Neuronal stem cell (in vitro differentiated cells): ENCODE results near the gene CD80.

Experiments
- DNase-seq: peaks from one replicate; pipeline ENCODE4 v3.0.0-alpha.2; 2013; ENCODE audit warnings: low spot score
- H2AFZ ChIP-seq: one replicate; pipeline ENCODE4 v1.6.1; 2013; ENCODE audit warnings: mild to moderate bottlenecking, low read length, inconsistent platforms
- H2AK5ac ChIP-seq: 2 replicates; pipeline ENCODE4 v1.6.1; 2013; ENCODE audit warnings: low read depth, mild to moderate bottlenecking, inconsistent platforms, low read length, moderate library complexity, mixed read lengths
- H2BK120ac ChIP-seq: 2 replicates; pipeline ENCODE4 v1.6.1; 2013; ENCODE audit warnings: low read depth, mild to moderate bottlenecking, inconsistent platforms, low read length, moderate library complexity, mixed read lengths
- H2BK12ac ChIP-seq: one replicate; pipeline ENCODE4 v1.6.1; 2013; ENCODE audit warnings: low read length, inconsistent platforms
- H2BK15ac ChIP-seq: 2 replicates; pipeline ENCODE4 v1.6.1; 2013; ENCODE audit warnings: mild to moderate bottlenecking, low read length, inconsistent platforms, mixed read lengths
- H2BK5ac ChIP-seq: one replicate; pipeline ENCODE4 v1.6.1; 2013; ENCODE audit warnings: inconsistent platforms, mild to moderate bottlenecking, low read length, moderate library complexity
- H3K14ac ChIP-seq: one replicate; pipeline ENCODE4 v1.6.1; 2013; ENCODE audit warnings: low read length, inconsistent platforms
- H3K18ac ChIP-seq: 2 replicates; pipeline ENCODE4 v1.6.1; 2013; ENCODE audit warnings: low read length, inconsistent platforms
- H3K23ac ChIP-seq: 2 replicates; pipeline ENCODE4 v1.6.1; 2013; ENCODE audit warnings: low read depth, mild to moderate bottlenecking, mixed read lengths, low read length, inconsistent platforms; ENCODE audit not compliant: poor library complexity
- H3K27ac ChIP-seq: replicated peaks from 3 replicates; pipeline ENCODE4 v1.5.1; 2013; ENCODE audit warnings: low read length, inconsistent platforms
- H3K27me3 ChIP-seq, 3 experiments: 2 replicates each; pipeline ENCODE4 v1.6.1; 2013; ENCODE audit warnings: low read length in 3 of 3, mild to moderate bottlenecking in 2 of 3, inconsistent platforms in 1 of 3, low read depth in 1 of 3, mixed read lengths in 1 of 3, moderate library complexity in 1 of 3; ENCODE audit not compliant: control insufficient read depth in 3 of 3, insufficient read depth in 3 of 3
- H3K36me3 ChIP-seq, 2 donors: replicated peaks in 1 of 2; 2 replicates each; pipeline ENCODE4 v1.6.1; 2013; ENCODE audit warnings: low read length in 2 of 2; ENCODE audit not compliant: control insufficient read depth in 2 of 2, insufficient read depth in 2 of 2
- H3K4ac ChIP-seq: 2 replicates; pipeline ENCODE4 v1.6.1; 2013; ENCODE audit warnings: inconsistent platforms, mild to moderate bottlenecking, low read length, moderate library complexity
- H3K4me1 ChIP-seq, 2 donors: 1 replicate in 1 of 2; 2 replicates in 1 of 2; pipeline ENCODE4 v1.6.1; 2013; ENCODE audit warnings: low read length in 2 of 2, low read depth in 1 of 2; ENCODE audit not compliant: control insufficient read depth in 2 of 2, insufficient read depth in 1 of 2
- H3K4me2 ChIP-seq: one replicate; pipeline ENCODE4 v1.6.1; 2013; ENCODE audit warnings: mild to moderate bottlenecking, low read length, inconsistent platforms; ENCODE audit not compliant: insufficient read depth, poor library complexity, severe bottlenecking
- H3K4me3 ChIP-seq, 2 donors: 2 replicates each; pipeline ENCODE4 v1.5.1; 2013; ENCODE audit warnings: low read length in 2 of 2, mild to moderate bottlenecking in 2 of 2, inconsistent platforms in 1 of 2, moderate library complexity in 1 of 2
- H3K79me1 ChIP-seq: one replicate; pipeline ENCODE4 v1.6.1; 2013; ENCODE audit warnings: low read depth, mild to moderate bottlenecking, inconsistent platforms, low read length, moderate library complexity
- H3K9ac ChIP-seq: one replicate; pipeline ENCODE4 v1.6.1; 2013; ENCODE audit warnings: mild to moderate bottlenecking, low read depth, low read length, inconsistent platforms; ENCODE audit not compliant: poor library complexity
- H3K9me3 ChIP-seq, 2 donors: replicated peaks in 1 of 2; 2 replicates each; pipeline versions ENCODE3 to v1.6.1; 2013; ENCODE audit warnings: low read length in 2 of 2, mild to moderate bottlenecking in 2 of 2, inconsistent platforms in 1 of 2, low read depth in 1 of 2, mixed read lengths in 1 of 2, moderate library complexity in 1 of 2; ENCODE audit not compliant: control insufficient read depth in 2 of 2, insufficient read depth in 1 of 2
- H4K8ac ChIP-seq: one replicate; pipeline ENCODE4 v1.6.1; 2013; ENCODE audit warnings: low read depth, mild to moderate bottlenecking, inconsistent platforms, low read length, moderate library complexity
- H4K91ac ChIP-seq: one replicate; pipeline ENCODE4 v1.6.1; 2013; ENCODE audit warnings: low read length, low read depth, mild to moderate bottlenecking, inconsistent platforms; ENCODE audit not compliant: poor library complexity
- WGBS, 2 donors: extraction: QIAGEN DNeasy Blood & Tissue Kit; methylation state at CpG; one replicate each; pipeline ENCODE4 v1.1.7; 2013; ENCODE audit warnings: missing lambda C conversion rate in 2 of 2, mixed read lengths in 1 of 2; ENCODE audit not compliant: insufficient read length in 2 of 2, insufficient replicate concordance in 1 of 2; ENCODE audit errors: extremely low coverage in 2 of 2; 5-methylcytosine and 5-hydroxymethylcytosine counted together

CD80 gene

DNA sequence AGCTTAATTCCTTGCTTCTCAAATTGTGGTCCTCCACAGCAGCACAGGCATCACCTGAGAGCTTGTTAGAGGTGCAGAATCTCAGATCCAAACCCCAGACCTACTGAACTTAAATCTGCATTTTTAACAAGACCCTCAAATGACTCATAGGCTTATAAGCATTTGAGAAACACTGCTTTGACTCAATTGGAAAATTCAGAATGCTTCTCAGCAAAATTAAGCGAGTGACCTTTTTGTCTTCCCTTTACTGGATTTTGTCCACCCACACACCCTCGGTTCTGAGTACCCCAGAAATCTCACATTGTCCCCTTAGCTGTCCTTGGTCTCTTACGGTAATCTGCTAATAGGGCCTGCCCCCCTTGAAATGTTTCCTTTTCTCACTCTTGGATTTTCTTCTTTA lies 17.9 kb downstream of the CD80 start:
- H2AFZ ChIP-seq, result no peak overlapping the region
- WGBS, 2 donors, result no CpG with 5 or more reads among the region's 3 CpGs
- H2AK5ac ChIP-seq, result no peak overlapping the region
- H3K18ac ChIP-seq, result no peak overlapping the region
- H4K91ac ChIP-seq, result no peak overlapping the region
- no peak overlapping the region for H2BK15ac ChIP-seq
- H3K4me2 ChIP-seq, result no peak overlapping the region
- no peaks in the 10 kb centered on the region for H3K4me1 ChIP-seq
- no peaks in the 10 kb centered on the region for H3K27me3 ChIP-seq
- H3K23ac ChIP-seq, result no peak overlapping the region
- no peaks in the 10 kb centered on the region for H3K36me3 ChIP-seq
- no peak overlapping the region for H4K8ac ChIP-seq
- H3K4me3 ChIP-seq, result no peak overlapping the region
- no peak overlapping the region for H3K14ac ChIP-seq
- no peak overlapping the region for H2BK12ac ChIP-seq
- no peak overlapping the region for H2BK5ac ChIP-seq
- H3K79me1 ChIP-seq, result no peaks in the 10 kb centered on the region
- no peak overlapping the region for H3K27ac ChIP-seq
- no peak overlapping the region for H3K4ac ChIP-seq
- H3K9ac ChIP-seq, result no peak overlapping the region
- H2BK120ac ChIP-seq, result no peak overlapping the region
- DNase-seq, result no peak
- H3K9me3 ChIP-seq, result no peaks in the 10 kb centered on the region

DNA sequence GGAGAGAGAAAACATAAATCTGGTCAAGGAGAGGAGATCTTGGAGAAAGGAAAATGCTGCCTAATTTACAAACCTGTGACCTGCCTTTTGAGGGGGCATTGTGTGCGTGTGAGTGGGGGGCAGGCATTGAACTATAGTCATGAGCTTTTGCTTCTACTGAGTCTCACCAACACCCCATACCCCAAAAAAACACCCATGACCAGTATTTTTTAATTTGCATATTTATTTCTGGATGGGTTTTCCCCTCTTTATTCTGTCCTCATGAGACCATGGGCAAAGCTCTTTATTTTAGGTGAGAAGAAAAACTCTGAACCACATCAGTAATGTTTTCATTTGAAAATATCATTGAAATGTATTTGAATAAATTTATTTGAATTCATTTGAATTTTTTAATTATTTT lies 20.6 kb downstream of the CD80 start:
- Histone ChIP-seq H2AFZ (no peak overlapping the region), H3K9ac (no peak overlapping the region), H3K4me1 (no peaks in the 10 kb centered on the region), H3K4me3 (no peak overlapping the region), H3K36me3 (no peaks in the 10 kb centered on the region), H3K27me3 (no peaks in the 10 kb centered on the region), H4K91ac (no peak overlapping the region), H4K8ac (no peak overlapping the region), H3K14ac (no peak overlapping the region), H3K79me1 (no peaks in the 10 kb centered on the region), H3K4ac (no peak overlapping the region), H3K27ac (no peak overlapping the region), H3K18ac (no peak overlapping the region), H3K4me2 (no peak overlapping the region), H2BK120ac (no peak overlapping the region), H2AK5ac (no peak overlapping the region), H3K23ac (no peak overlapping the region), H3K9me3 (no peaks in the 10 kb centered on the region), H2BK5ac (no peak overlapping the region), H2BK15ac (no peak overlapping the region), H2BK12ac (no peak overlapping the region)
- no peak for DNase-seq
- WGBS, 2 donors, result no CpG with 5 or more reads among the region's 1 CpG

DNA sequence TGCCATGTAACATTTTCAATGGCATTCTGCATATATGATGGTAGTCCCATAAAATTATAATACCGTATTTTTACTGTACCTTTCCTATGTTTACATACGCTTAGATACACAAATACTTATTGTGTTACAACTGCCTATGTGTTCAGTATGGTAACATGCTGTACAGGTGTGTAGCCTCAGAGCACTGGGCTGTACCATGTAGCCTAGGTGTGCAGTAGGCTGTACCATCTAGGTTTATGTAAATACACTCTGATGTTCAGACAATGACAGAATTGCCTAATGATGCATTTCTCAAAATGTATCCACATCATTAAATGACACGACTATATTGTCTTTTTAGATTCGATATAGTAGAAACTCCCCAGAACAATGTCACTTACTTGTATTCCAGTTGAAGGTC lies 22.7 kb downstream of the CD80 start:
- no peaks in the 10 kb centered on the region for H3K4me1 ChIP-seq
- H3K9me3 ChIP-seq, result no peaks in the 10 kb centered on the region
- no peak overlapping the region for H3K27ac ChIP-seq
- H2BK12ac ChIP-seq, result no peak overlapping the region
- no peaks in the 10 kb centered on the region for H3K36me3 ChIP-seq
- H3K9ac ChIP-seq, result no peak overlapping the region
- H2BK5ac ChIP-seq, result no peak overlapping the region
- no peak overlapping the region for H4K91ac ChIP-seq
- H2AK5ac ChIP-seq, result no peak overlapping the region
- no peak overlapping the region for H3K4ac ChIP-seq
- H3K4me3 ChIP-seq, result no peak overlapping the region
- DNase-seq, result no peak
- no peak overlapping the region for H3K23ac ChIP-seq
- H4K8ac ChIP-seq, result no peak overlapping the region
- H3K14ac ChIP-seq, result no peak overlapping the region
- H2BK15ac ChIP-seq, result no peak overlapping the region
- WGBS, 2 donors, result no CpG with 5 or more reads among the region's 4 CpGs
- H2BK120ac ChIP-seq, result no peak overlapping the region
- H3K79me1 ChIP-seq, result no peaks in the 10 kb centered on the region
- no peak overlapping the region for H3K4me2 ChIP-seq
- H2AFZ ChIP-seq, result no peak overlapping the region
- H3K18ac ChIP-seq, result no peak overlapping the region
- no peaks in the 10 kb centered on the region for H3K27me3 ChIP-seq

DNA sequence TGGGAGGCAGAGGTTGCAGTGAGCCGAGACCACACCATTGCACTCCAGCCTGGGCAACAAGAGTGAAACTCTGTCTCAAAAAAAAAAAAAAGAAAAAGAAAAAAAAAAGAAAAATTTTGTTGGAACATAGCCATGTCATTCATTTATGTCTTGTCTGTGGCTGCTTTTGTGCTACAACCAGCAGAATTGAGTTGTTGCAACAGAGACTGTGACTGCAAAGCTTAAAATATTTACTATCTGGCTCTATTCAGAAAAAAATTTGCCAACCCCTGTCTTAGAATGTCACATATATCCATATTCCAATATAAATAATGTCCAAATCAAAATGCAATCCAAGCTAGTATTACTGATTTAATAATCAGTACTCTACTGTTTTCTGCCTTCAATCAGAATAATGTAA lies 25.1 kb downstream of the CD80 start:
- H2BK5ac ChIP-seq, result no peak overlapping the region
- no peaks in the 10 kb centered on the region for H3K79me1 ChIP-seq
- no peak overlapping the region for H3K23ac ChIP-seq
- H3K4me1 ChIP-seq, result no peaks in the 10 kb centered on the region
- H4K8ac ChIP-seq, result no peak overlapping the region
- no peak overlapping the region for H3K4me3 ChIP-seq
- DNase-seq, result no peak
- no peak overlapping the region for H3K4me2 ChIP-seq
- no peak overlapping the region for H2AK5ac ChIP-seq
- H3K4ac ChIP-seq, result no peak overlapping the region
- no peak overlapping the region for H3K9ac ChIP-seq
- no CpG with 5 or more reads among the region's 1 CpG for WGBS, 2 donors
- no peak overlapping the region for H2BK12ac ChIP-seq
- H3K9me3 ChIP-seq, result no peaks in the 10 kb centered on the region
- no peak overlapping the region for H3K18ac ChIP-seq
- no peak overlapping the region for H3K27ac ChIP-seq
- no peak overlapping the region for H4K91ac ChIP-seq
- H2AFZ ChIP-seq, result no peak overlapping the region
- no peak overlapping the region for H2BK120ac ChIP-seq
- H3K36me3 ChIP-seq, result no peaks in the 10 kb centered on the region
- no peak overlapping the region for H3K14ac ChIP-seq
- H3K27me3 ChIP-seq, result no peaks in the 10 kb centered on the region
- no peak overlapping the region for H2BK15ac ChIP-seq
